SK-N-SH (cell line): ENCODE results near the gene PPHLN1. TPM values are rescaled to one million over a fixed set of nuclear protein-coding genes. Genes with fewer than 3 reads are reported as not detected.

Experiments
- CTCF ChIA-PET: fragments of 300-600, 350-600 bp; formaldehyde crosslinking; extraction: SDS; loops from one replicate; lab custom pipeline; 2021; lab: Yijun Ruan, JAX
- POLR2A ChIA-PET: fragments of 350-600 bp; sonication (Branson Sonifier 250); formaldehyde crosslinking; extraction: SDS; loops from one replicate; lab custom pipeline; 2020; ENCODE audit warnings: antibody characterized with exemption, inconsistent platforms; lab: Yijun Ruan, JAX
- DNase-seq: peaks from one replicate; pipeline ENCODE4 v3.0.0; 2012
- H2AFZ ChIP-seq: fragments of 200-600 bp; sonication (generic); 2 replicates; pipeline ENCODE4 v1.8.1; 2016; ENCODE audit warnings: antibody characterized with exemption, mild to moderate bottlenecking, low read depth
- H3F3A ChIP-seq: fragments of 200-600 bp; sonication (generic); replicated peaks from 2 replicates; pipeline ENCODE3; 2016; ENCODE audit warnings: antibody characterized with exemption, mild to moderate bottlenecking; ENCODE audit not compliant: insufficient read depth
- H3K27ac ChIP-seq, 2 experiments: fragments of 200-500 bp in 1 of 2; fragments of 200-600 bp in 1 of 2; sonication (Bioruptor generic) in 1 of 2; sonication (generic), shearing (Covaris generic) in 1 of 2; 2 replicates each; pipeline versions ENCODE4 v1.5.1 to v1.6.1; 2014 to 2016; ENCODE audit warnings: low read depth in 2 of 2, inconsistent platforms in 1 of 2, low read length in 1 of 2, mild to moderate bottlenecking in 1 of 2, mixed read lengths in 1 of 2
- H3K27me3 ChIP-seq: fragments of 200-600 bp; sonication (generic), shearing (Covaris generic); 2 replicates; pipeline ENCODE4 v1.6.1; 2016; ENCODE audit warnings: mixed run types; ENCODE audit not compliant: insufficient read depth
- H3K36me3 ChIP-seq, 2 experiments: fragments of 200-500 bp in 1 of 2; fragments of 200-600 bp in 1 of 2; sonication (Bioruptor generic) in 1 of 2; sonication (generic) in 1 of 2; replicated peaks in 1 of 2; 2 replicates each; pipeline versions ENCODE3 to v1.5.1; 2014 to 2016; ENCODE audit warnings: low read length in 1 of 2, mild to moderate bottlenecking in 1 of 2; ENCODE audit not compliant: insufficient read depth in 2 of 2, control insufficient read depth in 1 of 2
- H3K4me1 ChIP-seq, 2 experiments: fragments of 200-500 bp in 1 of 2; fragments of 200-600 bp in 1 of 2; sonication (Bioruptor generic) in 1 of 2; sonication (generic), shearing (Covaris generic) in 1 of 2; 2 replicates each; pipeline versions ENCODE4 v1.5.1 to v1.6.1; 2014 to 2016; ENCODE audit warnings: low read depth in 1 of 2, low read length in 1 of 2, mixed run types in 1 of 2; ENCODE audit not compliant: insufficient read depth in 2 of 2, control insufficient read depth in 1 of 2
- H3K4me2 ChIP-seq: fragments of 200-600 bp; sonication (generic), shearing (Covaris generic); 2 replicates; pipeline ENCODE4 v1.6.1; 2017; ENCODE audit warnings: mixed run types
- H3K4me3 ChIP-seq, 2 experiments: fragments of 200-500 bp in 1 of 2; fragments of 200-600 bp in 1 of 2; sonication (Bioruptor generic) in 1 of 2; sonication (generic), shearing (Covaris generic) in 1 of 2; 2 replicates each; pipeline versions ENCODE4 v1.5.1 to v1.8.1; 2014 to 2016; ENCODE audit warnings: low read depth in 2 of 2, inconsistent platforms in 1 of 2, low read length in 1 of 2, mild to moderate bottlenecking in 1 of 2, mixed read lengths in 1 of 2, moderate library complexity in 1 of 2
- H3K79me2 ChIP-seq: fragments of 200-600 bp; sonication (generic); 2 replicates; pipeline ENCODE4 v1.8.1; 2017; ENCODE audit warnings: mild to moderate bottlenecking; ENCODE audit not compliant: insufficient read depth
- H3K9ac ChIP-seq: fragments of 200-600 bp; sonication (generic); 2 replicates; pipeline ENCODE4 v1.6.1; 2017; ENCODE audit warnings: mixed run types
- H3K9me2 ChIP-seq: fragments of 200-600 bp; sonication (generic); 2 replicates; pipeline ENCODE4 v1.6.1; 2017; ENCODE audit warnings: mixed run types
- H3K9me3 ChIP-seq: fragments of 200-600 bp; sonication (generic); 2 replicates; pipeline ENCODE4 v1.6.1; 2017; ENCODE audit warnings: mixed run types, mild to moderate bottlenecking, moderate library complexity
- H4K20me1 ChIP-seq: fragments of 200-600 bp; sonication (generic); 2 replicates; pipeline ENCODE4 v1.6.1; 2017; ENCODE audit warnings: mild to moderate bottlenecking, mixed run types; ENCODE audit not compliant: insufficient read depth
- ELF1 ChIP-seq: IDR thresholded peaks from 2 replicates; pipeline ENCODE4 v1.4.0; 2012
- EZH2phosphoT487 ChIP-seq: fragments of 200-600 bp; sonication (generic); IDR thresholded peaks from 2 replicates; pipeline ENCODE4 v1.6.1; 2017; ENCODE audit warnings: low read depth, mixed run types, mild to moderate bottlenecking, antibody characterized with exemption, moderate library complexity, borderline replicate concordance
- FOXJ3 ChIP-seq: sonication (generic); formaldehyde crosslinking; IDR thresholded peaks from 2 replicates; pipeline ENCODE4 v1.5.1; 2020; ENCODE audit warnings: mild to moderate bottlenecking, missing genetic modification reagents
- FOXM1 ChIP-seq: IDR thresholded peaks from 2 replicates; pipeline ENCODE4 v1.4.0; 2012; ENCODE audit warnings: low read depth, mild to moderate bottlenecking
- GABPA ChIP-seq: IDR thresholded peaks from 2 replicates; pipeline ENCODE4 v1.4.0; 2012; ENCODE audit warnings: low read depth, mild to moderate bottlenecking
- GATA2 ChIP-seq: sonication (generic); formaldehyde crosslinking; IDR thresholded peaks from 2 replicates; pipeline ENCODE4 v1.5.0; 2020; ENCODE audit warnings: mild to moderate bottlenecking, missing genetic modification reagents
- IRF3 ChIP-seq: fragments of 150-350 bp; IDR thresholded peaks from 2 replicates; pipeline ENCODE4 v1.6.1; 2016; ENCODE audit warnings: mild to moderate bottlenecking, low read depth, low read length
- MXI1 ChIP-seq: IDR thresholded peaks from 2 replicates; pipeline ENCODE4 v1.6.1; 2012; ENCODE audit warnings: mild to moderate bottlenecking, low read depth, low read length, improper control_type of control experiment
- NRF1 ChIP-seq: IDR thresholded peaks from 2 replicates; pipeline ENCODE4 v1.6.1; 2012; ENCODE audit warnings: low read depth, mild to moderate bottlenecking, low read length
- PBX3 ChIP-seq: IDR thresholded peaks from 2 replicates; pipeline ENCODE4; 2012
- REST ChIP-seq: IDR thresholded peaks from 2 replicates; pipeline ENCODE4 v1.6.1; 2012; ENCODE audit warnings: mild to moderate bottlenecking, low read depth, low read length, moderate library complexity
- SIN3A ChIP-seq: IDR thresholded peaks from 2 replicates; pipeline ENCODE4 v1.6.1; 2012; ENCODE audit warnings: low read depth, mild to moderate bottlenecking, low read length, moderate library complexity, borderline replicate concordance
- TAF1 ChIP-seq: IDR thresholded peaks from 2 replicates; pipeline ENCODE4 v1.6.1; 2012; ENCODE audit warnings: low read depth, mild to moderate bottlenecking, low read length, moderate library complexity, borderline replicate concordance
- TCF12 ChIP-seq: IDR thresholded peaks from 2 replicates; pipeline ENCODE4 v1.4.0; 2012
- USF2 ChIP-seq: fragments of 150-350 bp; IDR thresholded peaks from 2 replicates; pipeline ENCODE4 v1.6.1; 2017; ENCODE audit warnings: antibody characterized with exemption, low read length, low read depth, borderline replicate concordance
- YY1 ChIP-seq: IDR thresholded peaks from 2 replicates; pipeline ENCODE4 v1.4.0; 2012; ENCODE audit warnings: low read depth, mild to moderate bottlenecking
- polyA plus RNA-seq, 3 experiments: library from polyadenylated mRNA; depleted of rRNA; stranded (reverse); fragments of >200 nt; gene quantifications; 2 replicates each; pipeline ENCODE4 v1.2.3, GENCODE V29; 2012

The PPHLN1 gene
- polyA plus RNA-seq, 1 of the 3 experiments (the other 2 are of a cell fraction) = 55.4 TPM

DNA sequence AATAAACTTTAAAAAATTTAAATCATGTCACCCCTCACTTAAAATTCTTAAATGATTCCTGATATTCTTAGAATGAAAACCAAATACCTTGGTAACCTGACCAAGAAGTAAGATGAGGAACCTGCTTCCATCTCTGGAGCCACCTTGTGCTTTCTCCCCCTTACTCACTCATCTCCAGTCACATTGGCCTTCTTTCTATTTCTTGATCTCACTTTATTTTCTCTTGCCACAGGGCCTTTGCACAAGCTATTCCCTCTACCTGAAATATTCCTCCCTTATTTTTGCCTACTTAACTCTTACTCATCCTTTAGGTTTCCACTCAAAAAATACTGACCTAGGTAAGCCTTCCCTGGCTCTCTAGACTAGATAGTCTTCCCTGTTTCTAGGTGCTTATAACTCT lies 5.2 kb upstream of the PPHLN1 start:
- Histone ChIP-seq H3K4me3 (no peak overlapping the region), H3K36me3 (peaks cover 44 to 47% of the 10 kb centered on the region in 2 experiments), H3K9me3 (no peaks in the 10 kb centered on the region), H3K79me2 (peaks cover 21% of the 10 kb centered on the region), H3K27me3 (no peaks in the 10 kb centered on the region), H3F3A (peaks cover 8% of the 10 kb centered on the region), H3K27ac (no peak overlapping the region), H3K4me1 (peaks cover 0 to 5% of the 10 kb centered on the region in 2 experiments; a peak in 3 of 4 replicates), H4K20me1 (no peaks in the 10 kb centered on the region), H3K9me2 (no peaks in the 10 kb centered on the region), H3K4me2 (no peak overlapping the region), H3K9ac (no peak overlapping the region), H2AFZ (no peak overlapping the region)
- ChIA-PET CTCF (interaction anchor here (1.0 to 1.5 kb wide), 4 partner anchors 11 to 1374 kb away, joined by 3 read pairs; no protein-coding TSS in a partner anchor), POLR2A (no interaction called here)
- DNase-seq = no peak
- TF ChIP-seq SIN3A = no peak
- no peak for TF ChIP-seq FOXJ3
- TF ChIP-seq PBX3 = no peak
- TF ChIP-seq IRF3 = no peak
- TF ChIP-seq ELF1 = no peak
- no peak for TF ChIP-seq EZH2phosphoT487
- TF ChIP-seq TAF1 = no peak
- TF ChIP-seq NRF1 = no peak
- no peak for TF ChIP-seq GATA2 (CRISPR knock-in tag)
- TF ChIP-seq YY1 = no peak
- no peak for TF ChIP-seq TCF12
- TF ChIP-seq USF2 = no peak
- no peak for TF ChIP-seq GABPA
- TF ChIP-seq MXI1 = no peak
- no peak for TF ChIP-seq REST
- no peak for TF ChIP-seq FOXM1
